ENCODE measurements around the gene S100G. TPM values are rescaled to one million over a fixed set of nuclear protein-coding genes. Genes with fewer than 3 reads are reported as not detected.
"Not testable (repeated sequence)": the region's sequence is repeated elsewhere in the genome, so short reads cannot be mapped to it uniquely, and the experiment has no call there.

Gene S100G
- total RNA-seq, 1 donor from 2014 or later = not detected

DNA sequence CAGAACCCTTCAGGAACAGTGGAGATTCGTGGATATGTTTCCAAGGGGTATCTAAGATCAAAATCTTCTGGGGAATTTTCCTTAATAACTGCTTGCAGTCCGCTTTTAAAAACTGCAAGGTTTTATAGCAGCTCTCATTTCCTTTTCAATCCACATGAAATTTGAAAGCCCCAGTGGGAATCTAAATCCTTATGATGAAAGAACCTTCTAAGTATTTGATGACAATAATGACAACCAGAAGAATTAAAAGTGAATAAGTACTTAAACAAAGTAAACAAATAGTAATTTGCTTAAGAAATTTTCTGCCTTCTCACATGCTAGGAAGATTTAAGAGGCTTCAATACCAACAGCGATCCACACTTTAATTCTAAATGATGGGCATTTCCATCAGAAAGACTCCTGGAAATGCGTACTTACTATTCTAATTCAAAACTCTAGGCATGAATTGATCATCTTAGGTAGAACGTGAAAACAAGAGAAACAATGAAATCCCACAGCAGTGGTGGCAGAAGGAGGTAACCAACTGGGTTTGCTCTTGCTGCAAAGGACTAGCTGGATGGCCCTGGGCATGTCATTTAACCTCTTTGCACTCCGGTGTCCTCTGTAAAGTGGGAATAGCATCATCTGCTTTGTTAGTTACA, 37.6 kb upstream of the S100G start:
- H3K4me3 ChIP-seq (ENCODE audit: low read depth, low read length) = no peak overlapping the region
- TF ChIP-seq, protein P1, sequence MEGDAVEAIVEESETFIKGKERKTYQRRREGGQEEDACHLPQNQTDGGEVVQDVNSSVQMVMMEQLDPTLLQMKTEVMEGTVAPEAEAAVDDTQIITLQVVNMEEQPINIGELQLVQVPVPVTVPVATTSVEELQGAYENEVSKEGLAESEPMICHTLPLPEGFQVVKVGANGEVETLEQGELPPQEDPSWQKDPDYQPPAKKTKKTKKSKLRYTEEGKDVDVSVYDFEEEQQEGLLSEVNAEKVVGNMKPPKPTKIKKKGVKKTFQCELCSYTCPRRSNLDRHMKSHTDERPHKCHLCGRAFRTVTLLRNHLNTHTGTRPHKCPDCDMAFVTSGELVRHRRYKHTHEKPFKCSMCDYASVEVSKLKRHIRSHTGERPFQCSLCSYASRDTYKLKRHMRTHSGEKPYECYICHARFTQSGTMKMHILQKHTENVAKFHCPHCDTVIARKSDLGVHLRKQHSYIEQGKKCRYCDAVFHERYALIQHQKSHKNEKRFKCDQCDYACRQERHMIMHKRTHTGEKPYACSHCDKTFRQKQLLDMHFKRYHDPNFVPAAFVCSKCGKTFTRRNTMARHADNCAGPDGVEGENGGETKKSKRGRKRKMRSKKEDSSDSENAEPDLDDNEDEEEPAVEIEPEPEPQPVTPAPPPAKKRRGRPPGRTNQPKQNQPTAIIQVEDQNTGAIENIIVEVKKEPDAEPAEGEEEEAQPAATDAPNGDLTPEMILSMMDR (conservative IDR thresholded peaks at IDR 0.05; ENCODE audit: low read depth, low read length) = no peak
- no peak for DNase-seq (ENCODE audit: low read depth)

DNA sequence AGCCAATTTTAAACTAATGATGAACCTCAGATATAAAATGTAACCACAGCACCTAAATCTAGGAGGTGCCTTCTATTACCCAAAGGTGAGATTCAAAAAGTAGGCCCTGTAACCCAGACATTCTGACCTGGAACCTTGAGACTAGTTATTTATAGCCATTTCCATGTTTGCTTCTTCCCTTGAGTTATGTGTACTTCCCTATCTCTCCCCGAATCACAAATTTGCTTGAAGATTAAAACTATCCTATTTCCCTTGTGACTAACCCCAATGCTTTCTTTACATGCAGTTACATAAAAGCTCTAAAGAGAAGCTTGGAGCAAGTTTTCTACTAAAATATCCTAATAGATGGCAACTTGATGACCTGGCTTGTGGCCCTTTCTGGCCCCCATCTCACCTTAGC, 32.6 kb upstream of the S100G start:
- TF ChIP-seq, protein P1 (conservative IDR thresholded peaks at IDR 0.05; ENCODE audit: low read depth, low read length) = no peak
- DNase-seq (ENCODE audit: low read depth) = no peak
- no peak overlapping the region for H3K4me3 ChIP-seq (ENCODE audit: low read depth, low read length)

DNA sequence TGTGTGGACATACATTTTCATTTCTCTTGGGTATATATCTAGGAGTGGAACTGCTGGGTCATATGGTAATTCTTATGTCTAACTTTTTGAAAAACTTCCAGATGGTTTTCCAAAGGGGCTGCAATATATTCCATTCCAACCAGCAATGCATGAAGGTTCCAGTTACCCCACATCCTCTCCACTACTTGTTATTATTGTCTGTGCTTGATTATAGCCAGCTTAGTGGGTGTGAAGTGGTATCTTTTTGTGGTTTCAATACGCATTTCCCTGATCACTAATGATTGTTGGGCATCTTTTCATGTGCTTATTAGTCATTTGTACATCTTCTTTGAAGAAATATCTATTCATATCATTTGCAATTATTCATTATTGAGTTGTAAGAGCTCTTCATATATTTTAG, 31.5 kb upstream of the S100G start:
- TF ChIP-seq, protein P1 (conservative IDR thresholded peaks at IDR 0.05; ENCODE audit: low read depth, low read length) = no peak
- no peak overlapping the region for H3K4me3 ChIP-seq (ENCODE audit: low read depth, low read length)
- no peak for DNase-seq (ENCODE audit: low read depth)

DNA sequence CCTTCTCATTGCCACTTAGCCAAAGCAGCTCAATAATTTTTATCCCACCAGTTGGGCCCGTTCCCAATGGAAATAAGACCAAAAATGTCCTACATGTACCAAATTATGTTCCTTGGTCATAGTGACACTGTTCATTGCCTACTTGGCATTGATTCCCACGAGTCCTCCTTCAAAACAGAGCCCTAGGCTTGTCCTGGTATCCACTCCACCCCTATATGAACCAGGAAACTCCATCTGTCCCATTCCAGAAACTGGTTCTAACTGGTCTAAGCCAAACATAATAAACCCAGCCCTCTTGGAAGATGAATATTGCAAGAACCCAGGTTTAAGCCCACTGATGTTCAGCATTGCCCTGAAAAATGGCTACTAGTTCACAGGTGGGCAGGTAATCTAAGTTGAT, 30.9 kb upstream of the S100G start:
- TF ChIP-seq, protein P1 (conservative IDR thresholded peaks at IDR 0.05; ENCODE audit: low read depth, low read length) = no peak
- DNase-seq (ENCODE audit: low read depth) = no peak
- no peak overlapping the region for H3K4me3 ChIP-seq (ENCODE audit: low read depth, low read length)

DNA sequence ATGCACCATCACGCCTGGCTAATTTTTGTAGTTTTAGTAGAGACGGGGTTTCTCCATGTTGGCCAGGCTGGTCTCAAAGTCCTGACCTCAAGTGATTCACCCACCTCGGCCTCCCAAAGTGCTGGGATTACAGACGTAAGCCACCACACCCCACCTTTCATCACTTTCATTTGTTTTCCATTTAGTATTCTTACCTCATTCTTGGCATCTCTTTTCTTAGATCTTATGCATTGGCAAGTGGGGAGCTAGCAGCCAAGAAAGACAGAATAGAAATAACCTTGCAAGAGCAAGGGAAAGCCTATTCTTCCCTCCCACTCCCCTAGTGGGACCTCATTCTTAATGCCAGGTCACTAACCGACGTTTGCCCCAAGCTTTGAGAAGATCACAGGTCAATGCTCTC, 21.4 kb upstream of the S100G start:
- H3K4me3 ChIP-seq (ENCODE audit: low read depth, low read length); DNase-seq (ENCODE audit: low read depth): not testable (repeated sequence)

DNA sequence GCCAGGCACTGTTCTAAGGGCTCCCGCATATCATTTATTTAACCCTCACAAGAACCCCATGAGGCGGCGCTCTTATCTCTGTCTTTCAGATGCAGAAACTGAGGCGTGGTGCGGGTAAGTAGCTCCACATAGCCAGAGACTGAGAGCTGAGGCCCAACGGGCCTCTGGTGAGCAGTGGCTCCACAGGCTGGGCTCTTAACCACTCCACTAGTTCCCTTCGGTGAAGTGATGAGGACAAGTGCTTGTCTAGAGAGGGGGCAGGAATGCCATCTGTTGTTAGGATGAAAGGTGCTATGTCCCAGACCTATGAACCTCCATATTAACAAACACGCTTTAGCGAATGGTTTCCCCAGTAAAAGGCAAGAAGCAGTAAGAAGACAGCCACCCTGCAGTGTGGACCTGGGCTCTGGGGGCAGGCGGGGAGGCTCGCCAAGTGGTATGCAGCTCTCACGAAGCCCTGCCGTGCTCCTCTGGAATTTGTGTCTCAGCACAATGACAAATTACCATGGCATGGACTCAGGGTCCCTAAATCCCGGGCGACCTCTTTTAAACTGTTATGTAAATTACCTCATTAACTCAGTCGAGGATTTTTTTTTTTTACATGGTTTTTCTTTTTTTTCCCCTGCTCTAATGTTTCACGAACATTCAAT, 20.9 kb upstream of the S100G start:
- TF ChIP-seq, protein P1 (conservative IDR thresholded peaks at IDR 0.05; ENCODE audit: low read depth, low read length) = no peak
- no peak for DNase-seq (ENCODE audit: low read depth)

DNA sequence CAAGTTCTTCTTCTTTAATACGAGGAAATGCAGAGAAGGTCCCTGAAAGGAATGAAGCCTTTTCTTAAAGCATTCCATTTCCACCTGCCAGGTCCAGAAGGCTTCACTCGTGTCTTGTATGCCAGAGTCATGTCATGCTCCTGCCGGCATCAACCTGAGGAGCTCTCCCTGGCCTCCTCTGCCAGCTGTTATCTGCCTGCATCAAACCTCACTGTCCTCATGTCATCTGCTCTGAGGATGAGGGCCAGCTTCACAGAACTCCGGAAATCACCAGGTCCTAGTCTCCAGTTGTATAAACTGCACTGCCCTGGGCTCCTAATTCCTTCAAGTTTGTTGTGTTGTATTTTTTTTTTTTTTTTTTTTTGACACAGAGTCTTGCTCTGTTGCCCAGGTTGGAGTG, 20.0 kb upstream of the S100G start:
- DNase-seq (ENCODE audit: low read depth) = no peak
- H3K4me3 ChIP-seq (ENCODE audit: low read depth, low read length) = no peak overlapping the region
- TF ChIP-seq, protein P1 (conservative IDR thresholded peaks at IDR 0.05; ENCODE audit: low read depth, low read length) = no peak

More for the DNA sequence above, 20.9 kb upstream of the S100G start:
- H3K4me3 ChIP-seq (ENCODE audit: low read depth, low read length) = no peak overlapping the region

All from epithelial cell of proximal tubule (primary cell).